GM21529 (cell line): ENCODE data around the gene INPP4B.

Experiments
- ATAC-seq: cut with Tn5 transposase; IDR thresholded peaks from one replicate; pipeline ENCODE4 v1.9.1; 2021; ENCODE audit not compliant: unreplicated experiment

Gene INPP4B

DNA sequence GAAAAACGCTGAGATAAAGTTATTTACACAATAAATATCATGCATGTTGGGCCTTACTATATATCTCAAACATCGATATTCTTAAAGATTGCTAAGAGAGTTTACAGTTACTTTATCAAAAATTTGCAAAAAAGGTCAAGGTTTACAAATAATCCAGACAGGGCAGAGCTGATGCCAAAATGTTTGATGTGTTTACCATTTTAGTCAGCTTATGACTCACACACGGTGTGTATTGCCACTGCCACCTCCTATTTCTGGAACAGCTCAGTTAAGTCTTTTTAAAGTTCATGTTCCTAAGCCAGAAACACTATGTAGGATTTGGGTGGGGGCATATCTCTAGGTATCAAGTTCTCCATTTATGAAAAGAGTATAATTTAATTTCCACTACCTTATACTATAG is 580.6 kb downstream of the INPP4B start:
- ATAC-seq, result no peak

DNA sequence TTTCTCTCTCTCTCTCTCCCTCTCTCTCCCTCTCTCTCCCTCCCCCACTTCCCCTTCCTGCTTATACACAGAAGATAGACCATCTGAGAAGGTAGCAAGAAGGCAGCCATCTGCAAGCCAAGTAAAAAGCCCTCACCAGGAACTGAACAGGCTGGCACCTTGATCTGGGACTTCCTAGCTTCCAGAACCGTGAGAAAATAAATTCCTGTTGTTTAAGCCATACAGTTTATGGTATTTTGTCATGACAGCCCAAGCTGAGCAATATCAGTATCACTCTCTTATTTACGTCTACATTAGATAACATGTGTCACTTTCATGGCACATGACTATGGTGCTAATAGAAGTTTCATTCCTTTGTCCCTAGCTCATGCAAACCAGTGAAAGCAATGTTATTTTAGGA is 581.1 kb downstream of the INPP4B start:
- ATAC-seq, result no peak

DNA sequence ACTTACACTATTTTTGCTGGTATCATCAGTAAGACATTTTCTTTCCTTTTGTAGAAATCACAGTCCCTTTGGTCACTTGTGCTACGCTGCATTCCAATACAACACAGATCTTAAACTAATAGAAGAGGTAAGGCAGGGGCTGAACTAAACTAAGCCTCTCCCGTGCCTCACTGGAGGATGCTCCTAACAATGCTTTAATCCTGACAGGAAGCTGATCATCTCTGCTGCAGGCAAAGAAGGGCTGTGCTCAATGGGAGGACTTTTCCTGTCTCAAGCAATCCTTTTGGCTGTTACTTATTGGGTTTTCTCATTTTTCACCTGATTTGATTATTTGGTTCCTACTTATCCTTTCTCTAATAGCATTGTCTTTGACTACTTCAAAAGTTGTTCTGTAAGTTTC is 583.1 kb downstream of the INPP4B start:
- no peak for ATAC-seq

DNA sequence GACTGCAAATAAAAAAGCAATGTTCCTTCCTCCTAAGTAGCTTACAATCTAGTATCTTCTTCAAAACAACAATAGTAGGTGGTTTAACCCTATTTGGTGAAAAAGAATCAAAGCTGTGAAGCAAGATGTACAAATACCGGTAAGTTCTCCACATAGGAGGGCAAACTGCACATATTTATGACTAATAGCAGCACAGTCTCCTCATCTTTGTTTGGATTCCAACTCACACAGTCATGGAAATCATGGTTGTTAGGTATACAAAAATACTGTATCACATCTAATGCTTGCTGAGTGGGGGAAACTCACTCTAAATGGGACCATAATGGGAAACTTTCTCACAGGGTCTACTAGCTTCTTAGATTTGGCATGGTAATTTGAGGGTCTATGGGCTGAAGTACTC is 597.2 kb downstream of the INPP4B start:
- ATAC-seq, result no peak

DNA sequence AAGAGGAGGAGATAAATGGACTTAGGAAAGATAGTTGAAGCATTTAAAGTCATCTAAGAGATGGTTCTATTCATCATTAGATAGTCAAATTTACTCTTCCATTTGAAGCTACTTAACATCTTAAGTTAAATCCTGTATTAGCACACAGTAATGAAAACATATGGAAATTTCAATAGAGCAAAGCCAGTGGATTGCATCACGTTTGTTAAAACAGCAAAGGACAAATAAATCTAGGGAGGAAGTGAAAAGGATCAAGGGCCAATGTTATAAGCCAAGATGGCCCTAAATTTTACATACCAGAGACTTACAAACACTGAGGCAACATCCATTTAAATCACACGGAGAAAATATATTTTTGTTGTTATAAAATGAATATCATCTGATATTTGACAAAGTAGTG is 602.8 kb downstream of the INPP4B start:
- no peak for ATAC-seq

DNA sequence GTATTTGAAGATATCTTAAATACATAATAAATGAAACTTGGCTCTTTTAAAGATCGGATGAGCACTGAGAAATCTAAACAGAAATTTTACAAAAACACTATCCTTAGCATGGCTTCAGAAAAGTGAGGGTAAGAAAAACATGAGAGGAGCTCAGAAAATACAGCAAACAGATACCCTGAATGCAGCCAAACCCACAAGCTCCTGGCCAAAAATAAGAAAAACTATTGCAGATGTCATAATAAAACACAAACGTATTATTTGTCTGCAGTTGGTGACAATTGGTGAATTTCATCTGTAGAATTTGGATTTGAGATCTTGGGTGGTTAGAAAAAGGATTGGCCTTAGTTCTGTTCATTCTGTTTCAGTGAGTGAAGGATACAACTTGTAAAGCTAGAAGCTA is 603.9 kb downstream of the INPP4B start:
- no peak for ATAC-seq

DNA sequence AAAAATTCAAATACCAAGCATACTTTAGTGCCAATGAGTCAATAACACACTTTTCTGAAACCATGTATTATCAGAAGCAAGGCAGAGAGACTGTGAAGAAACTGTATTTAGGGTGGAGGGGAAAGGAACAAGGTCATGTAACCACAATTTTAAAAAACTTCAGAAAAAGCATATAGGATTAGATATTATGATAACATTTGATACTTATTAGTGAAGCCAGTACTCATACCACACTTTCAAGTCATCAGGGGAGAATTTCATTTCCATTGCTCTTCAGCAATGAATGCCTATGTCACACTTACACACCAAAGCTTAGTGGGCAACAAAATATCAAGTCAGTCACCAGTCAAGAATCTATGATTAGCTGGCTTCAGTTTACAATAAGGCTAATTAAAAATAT is 607.5 kb downstream of the INPP4B start:
- no peak for ATAC-seq

DNA sequence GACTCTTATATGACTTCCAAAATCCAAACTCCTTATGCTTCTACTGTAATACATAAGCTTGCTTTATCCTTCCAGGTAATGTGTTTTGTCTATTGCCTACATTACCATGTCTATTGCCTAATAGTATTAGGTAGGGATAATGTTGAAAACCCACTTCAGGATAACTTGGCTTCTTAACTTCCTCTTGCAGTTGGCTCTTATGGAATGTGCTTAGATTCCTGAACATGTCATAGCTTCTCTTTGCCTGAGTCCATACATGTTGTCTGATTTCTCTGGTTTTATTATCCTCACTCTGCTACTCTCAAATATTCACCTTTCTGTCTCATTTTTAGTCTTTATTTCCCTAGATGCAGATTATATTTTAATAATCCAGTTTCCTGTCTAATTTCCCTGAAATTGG is 609.8 kb downstream of the INPP4B start:
- no peak for ATAC-seq

DNA sequence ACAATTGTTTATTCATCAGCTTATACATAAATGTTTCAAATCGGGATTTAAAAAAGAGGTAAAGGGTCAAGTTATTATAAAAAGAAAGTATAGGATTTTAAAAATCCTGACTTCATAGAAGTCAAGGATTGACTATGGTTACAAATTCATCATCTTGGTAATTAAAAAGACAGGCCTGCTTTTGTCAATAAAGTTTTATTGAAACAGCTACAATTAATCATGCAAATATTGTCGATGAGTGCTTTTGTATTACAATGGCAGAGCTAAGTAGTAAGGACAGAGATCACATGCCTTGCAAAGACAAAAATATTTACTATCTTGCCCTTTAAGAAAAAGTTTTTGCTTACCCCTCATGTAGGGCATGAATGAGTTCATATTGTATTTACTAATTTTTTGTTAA is 614.3 kb downstream of the INPP4B start:
- ATAC-seq, result no peak

DNA sequence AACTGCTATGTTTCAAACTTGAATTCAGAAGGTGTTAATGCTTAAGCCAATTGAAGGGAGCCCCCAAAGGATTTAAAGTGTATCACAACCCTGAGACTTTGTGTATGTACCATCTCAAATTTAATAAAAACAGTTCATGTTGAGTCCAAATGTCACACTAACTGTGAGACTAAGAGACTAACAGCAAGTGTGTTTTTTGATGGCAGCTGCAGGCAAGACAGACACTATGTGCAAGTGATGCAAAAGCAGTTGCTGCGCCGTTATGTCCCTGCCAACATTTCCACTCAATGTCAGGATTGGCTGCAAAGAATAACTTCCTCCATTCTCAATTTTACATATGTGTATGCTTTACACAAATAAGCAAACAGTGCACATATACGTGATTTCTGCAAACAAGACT is 615.1 kb downstream of the INPP4B start:
- no peak for ATAC-seq

DNA sequence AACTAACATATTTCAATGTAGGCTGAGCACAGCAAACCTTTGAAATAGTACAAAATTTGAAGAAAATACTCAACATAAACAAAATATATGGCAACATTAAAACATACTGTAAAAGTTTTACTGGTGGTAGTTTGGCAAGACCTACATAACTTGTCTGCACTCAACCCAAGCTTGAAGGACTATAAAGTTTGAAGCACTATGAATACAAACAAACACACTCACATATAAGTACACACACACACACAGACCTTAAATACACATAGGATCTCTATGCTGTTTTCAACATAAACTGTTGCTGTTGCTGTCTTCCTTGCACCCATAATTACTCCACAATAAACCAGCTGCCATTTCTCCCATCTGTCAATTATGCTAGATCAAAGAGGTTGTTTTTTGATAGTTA is 620.1 kb downstream of the INPP4B start:
- ATAC-seq, result no peak

DNA sequence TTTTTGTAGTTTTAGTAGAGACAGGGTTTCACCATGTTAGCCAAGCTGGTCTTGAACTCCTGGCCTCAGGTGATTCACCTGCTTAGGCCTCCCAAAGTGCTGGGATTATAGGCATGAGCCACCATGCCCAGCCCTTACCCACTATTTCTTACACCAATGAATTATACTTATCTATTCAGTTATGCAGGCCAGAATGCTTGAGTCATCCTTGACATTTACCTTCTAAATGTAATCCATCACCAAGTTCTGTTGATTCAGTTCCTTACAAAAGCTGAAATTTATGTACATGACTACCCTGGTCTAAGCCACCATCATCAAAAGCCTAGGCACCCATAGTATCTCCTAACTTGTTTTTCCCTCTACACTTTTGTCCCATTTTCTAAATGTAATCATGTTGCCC is 624.0 kb downstream of the INPP4B start:
- no peak for ATAC-seq

DNA sequence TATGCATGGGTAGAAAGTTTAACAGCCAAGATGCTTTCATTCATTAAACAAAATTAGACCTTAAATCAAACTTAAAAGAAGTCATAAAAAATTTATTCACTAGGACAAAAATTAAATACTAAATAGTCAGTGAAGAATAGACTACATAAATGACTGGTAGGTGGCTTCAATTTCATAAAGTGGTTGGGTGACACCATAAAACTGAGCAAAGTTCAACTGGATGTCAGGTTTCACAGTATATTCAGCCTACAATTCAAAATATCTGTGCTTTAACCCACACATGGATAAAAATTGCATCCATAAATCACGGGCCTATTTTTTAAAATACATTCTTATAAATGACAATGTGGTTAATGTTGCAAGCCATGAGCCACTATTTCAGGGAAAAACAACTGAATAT is 627.4 kb downstream of the INPP4B start:
- no peak for ATAC-seq

DNA sequence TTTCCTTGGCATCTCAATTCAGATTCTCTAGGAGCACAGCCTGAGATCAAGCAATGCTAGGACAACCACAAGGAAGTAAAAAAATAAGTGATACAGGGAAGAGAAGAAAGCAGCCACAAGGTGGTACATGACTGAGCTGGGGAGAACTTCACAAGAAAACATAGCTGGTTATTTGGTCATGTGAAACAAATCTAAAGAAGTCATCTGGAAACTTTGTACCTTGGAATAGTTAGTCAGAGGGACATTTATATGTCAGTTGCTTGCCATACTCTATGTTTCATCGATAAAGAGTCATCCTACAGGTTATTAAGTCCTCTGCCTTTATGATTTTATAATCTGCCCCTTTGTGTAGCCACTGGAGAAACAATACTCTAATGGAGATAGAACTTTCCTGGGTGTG is 634.7 kb downstream of the INPP4B start:
- ATAC-seq, result no peak

DNA sequence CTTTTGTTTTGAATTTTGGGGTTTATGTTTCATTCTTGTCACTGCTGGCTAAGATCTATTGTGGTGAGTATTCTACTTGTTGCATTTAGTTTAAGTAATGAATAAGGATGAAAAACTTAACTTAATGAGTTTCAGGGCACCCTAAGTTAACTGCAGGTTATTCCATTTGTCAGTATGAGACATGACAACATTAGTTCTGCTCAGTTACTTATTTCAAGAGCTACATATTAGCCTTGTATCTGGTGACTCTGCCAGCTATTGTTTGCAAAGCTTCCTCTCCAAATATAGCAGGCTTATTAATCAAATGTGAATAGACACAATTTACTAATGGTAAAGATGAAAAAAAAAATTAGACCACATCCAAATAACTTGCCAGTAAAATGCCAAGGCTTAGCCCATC is 642.6 kb downstream of the INPP4B start:
- no peak for ATAC-seq

DNA sequence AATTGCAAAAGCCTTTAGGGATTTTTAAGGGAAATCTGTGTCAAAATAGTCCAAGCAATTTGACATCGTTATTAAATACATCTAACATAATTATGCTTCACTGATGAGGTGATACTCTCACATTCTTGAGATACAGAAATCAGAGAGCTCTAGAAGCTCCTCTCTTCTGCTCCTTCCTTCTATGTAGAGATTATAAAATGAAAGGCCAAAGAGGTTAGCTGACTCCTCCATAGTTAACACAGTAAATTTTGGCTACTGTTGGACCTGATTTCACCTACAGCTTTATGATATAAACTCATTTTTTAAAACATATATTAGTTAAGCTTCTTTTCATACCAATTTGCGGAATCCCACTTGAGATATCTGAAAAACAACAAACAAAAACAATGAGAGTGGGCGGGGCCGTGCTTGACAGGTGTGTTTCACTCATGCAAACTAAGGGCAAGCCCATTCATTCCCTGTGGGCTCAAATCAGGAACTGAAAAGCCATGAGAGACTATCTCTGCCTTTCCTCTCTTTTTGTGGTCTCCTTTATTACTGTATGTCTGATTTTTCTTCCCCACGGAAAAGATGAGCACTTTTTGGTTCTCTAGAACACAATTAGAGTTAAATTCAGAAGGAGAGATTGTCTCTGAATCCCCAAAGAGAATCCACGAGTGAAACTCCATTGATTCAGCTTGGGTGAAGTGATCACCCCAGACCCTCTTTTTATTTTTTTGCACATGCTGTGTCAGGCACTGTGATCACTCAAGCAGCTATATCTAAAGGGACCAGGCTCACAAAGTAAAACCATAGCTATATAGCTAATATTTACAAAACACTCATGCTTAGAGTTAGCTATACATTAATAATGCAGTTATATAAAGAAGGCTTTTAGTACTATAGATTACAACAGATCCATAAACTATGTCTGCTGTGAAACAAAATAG is 643.4 kb downstream of the INPP4B start:
- peak; percentile 98 for ATAC-seq

DNA sequence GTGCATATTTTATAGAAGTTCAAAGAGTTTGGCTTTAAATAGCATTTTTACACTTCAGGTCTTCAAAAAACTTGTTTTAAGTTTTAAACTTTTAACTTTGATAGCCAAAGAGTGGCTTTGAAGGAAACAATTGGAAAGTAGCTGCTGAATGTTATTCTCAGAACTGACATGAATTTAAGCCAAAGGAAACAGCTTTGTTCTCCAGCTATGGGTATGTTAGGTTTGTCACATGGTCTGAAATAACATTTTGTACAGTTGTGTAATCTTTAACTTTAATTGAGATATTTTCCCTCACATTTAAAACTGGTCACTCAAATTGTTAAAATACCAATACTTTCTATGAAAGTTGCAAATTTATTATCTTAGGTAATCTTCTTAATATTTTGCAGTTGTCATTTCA is 645.1 kb downstream of the INPP4B start:
- no peak for ATAC-seq

DNA sequence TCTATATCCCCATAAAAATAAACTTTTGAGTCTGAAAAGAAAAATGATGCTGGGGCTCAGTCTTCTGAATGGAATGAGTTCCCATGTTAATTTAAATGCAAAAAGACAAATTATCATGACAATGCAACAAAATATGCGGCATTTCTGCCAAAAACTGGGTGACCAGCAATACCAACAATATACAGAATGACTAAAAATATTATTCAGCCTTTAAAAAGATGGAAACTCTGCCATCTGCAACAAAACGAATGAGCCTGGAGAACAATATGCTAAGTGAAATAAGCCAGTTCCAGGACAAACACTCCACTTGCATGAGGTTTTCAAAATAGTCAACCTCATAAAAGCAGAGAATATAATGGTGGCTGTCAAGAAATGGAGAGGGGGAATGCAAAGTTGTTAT is 651.2 kb downstream of the INPP4B start:
- ATAC-seq, result no peak

DNA sequence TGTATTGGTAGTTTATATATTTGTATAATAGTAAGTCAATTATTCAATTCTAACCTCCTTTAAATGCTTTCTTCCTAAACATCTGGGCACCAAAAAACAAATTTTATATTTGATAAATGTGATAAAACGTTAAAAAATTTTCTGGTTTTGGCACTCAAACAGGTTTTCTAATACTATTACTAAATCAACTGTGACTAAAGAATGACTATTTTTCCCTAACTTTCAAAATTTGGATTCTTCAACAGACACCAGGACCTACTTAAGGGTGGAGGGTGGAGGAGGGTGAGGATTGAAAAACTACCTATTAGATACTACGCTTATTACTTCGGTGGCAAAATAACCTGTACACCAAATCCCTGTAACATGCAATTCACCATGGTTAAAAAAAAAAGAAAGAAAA is 654.2 kb downstream of the INPP4B start:
- no peak for ATAC-seq

DNA sequence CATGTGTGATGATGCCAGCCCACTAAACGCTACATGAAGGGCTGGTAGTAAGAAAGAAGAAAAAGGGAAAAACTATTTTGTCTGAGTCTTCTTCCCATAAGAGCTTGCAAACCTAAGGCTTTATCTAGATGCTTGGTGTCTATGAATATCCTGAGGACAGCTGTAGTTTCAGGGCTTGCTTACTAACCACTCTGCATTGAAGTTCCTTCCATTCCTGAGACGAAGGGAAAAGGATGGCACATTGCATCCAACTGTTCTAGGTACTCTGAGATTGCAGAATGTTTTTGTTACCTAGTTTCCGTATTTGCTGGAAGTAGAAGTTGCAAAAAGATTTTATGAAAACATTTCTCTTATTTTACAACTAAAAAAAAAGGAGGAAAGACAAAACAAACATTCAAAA is 665.1 kb downstream of the INPP4B start:
- ATAC-seq, result no peak

DNA sequence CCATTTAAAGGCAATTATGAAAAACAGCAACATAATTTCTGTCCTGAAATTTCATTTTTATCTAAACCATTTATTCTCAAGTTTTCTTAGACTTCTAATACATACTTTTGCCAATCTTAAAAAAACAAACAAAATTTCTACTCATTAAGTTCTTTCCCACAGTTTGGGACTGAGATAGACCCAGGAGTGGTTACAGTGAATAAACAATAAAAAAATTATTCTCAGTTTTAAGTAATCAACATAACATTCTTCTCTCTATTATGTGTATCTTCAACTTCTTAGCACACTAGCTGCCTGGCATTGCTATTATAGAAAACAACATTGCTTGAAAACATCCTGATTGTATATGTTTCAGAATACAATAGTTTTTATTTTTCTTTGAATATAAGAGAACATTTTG is 676.9 kb downstream of the INPP4B start:
- ATAC-seq, result no peak

DNA sequence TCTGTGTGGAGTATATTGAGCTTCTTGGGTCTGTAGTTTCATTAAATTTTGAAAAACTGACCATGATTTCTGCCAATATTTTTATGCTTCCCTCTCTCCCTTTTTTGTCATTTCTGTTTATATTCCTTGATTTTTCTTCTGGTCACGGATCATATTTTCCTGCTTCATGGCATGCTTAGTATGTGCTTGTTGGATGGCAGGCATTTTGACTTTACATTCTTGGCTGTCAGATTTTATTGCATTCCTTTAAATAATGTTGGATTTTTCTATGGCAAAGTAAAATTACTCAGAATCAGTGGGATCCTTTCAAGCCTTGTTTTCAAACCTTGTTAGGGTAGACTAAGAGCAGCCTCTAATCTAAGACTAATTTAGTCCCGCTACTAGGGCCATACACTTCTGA is 677.9 kb downstream of the INPP4B start:
- no peak for ATAC-seq
